ENCODE data around the gene FBXO41.

FBXO41 gene

DNA sequence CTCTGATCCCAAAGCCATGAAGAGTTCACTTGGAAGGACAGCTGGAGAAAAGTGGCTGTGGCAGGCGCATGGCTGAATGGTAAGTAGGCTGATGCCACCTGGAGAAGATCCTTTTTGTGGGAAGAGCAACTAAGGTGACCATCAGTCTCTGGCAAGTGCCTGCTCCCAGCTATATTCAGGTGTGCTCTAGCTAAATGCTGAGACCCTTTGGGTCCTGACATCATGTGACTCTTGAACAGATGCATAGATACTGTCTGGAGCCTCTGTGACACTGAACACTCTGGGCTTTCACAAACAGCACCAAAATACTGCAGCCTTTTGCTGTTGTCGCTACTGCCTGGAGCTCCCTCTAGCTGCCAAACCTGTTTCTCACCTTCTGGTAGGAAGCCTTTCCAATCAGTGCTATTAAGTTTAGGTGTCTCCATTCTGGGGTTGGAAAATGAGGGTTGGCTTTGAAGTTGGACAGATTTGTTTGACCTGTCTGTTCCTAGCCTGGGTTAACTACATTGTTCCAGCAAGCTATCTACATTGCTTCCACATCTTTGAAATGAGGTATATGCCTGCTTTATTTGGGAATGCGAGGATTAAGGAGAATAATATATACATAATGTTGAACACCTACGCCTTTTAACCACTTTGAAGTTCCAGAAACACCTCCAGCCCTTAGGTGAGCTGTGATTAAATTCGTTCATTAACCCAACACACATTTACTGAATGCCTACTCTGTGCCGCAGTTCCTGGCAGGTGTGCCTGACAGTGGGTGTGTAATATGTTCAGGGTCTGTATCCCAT lies 6.0 kb upstream of the FBXO41 start:
- no peak for DNase-seq (ENCODE audit: low spot score)

GRCh38 chr2:73289304-73289703 lies 5.0 kb upstream of the FBXO41 start:
- no peak for DNase-seq (ENCODE audit: low spot score)

- DNase-seq (ENCODE audit: low spot score) = no peak
These were observed 1.9 kb upstream of the FBXO41 start for GRCh38 chr2:73286134-73286655.

DNA sequence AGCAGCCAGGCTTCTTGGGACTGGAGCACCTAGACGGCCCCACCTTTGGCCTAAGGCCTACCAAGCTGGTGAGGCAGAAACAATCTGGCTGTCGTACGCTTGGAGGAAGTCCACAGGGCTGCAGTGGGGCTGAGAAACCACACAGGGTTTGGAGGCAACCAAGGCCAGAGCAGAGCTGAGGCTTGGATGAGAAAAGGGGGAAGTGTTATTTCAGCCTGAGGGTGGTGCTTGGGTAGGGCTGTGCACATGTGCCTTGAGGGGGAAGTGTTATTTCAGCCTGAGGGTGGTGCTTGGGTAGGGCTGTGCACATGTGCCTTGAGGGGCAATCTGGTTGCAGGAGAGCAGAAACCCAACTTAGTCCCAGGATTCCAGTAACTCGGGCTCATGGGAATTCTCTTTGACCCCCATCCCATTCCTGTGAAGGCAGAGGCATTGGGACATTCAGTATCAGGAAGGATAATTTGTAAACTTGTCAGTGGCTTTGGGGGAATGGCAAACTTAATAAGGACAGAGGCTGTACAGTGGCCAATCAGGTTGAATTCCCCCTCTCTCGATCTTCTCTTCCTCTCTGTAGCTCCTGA lies 971 bp upstream of the FBXO41 start:
- DNase-seq (ENCODE audit: low spot score) = no peak

DNA sequence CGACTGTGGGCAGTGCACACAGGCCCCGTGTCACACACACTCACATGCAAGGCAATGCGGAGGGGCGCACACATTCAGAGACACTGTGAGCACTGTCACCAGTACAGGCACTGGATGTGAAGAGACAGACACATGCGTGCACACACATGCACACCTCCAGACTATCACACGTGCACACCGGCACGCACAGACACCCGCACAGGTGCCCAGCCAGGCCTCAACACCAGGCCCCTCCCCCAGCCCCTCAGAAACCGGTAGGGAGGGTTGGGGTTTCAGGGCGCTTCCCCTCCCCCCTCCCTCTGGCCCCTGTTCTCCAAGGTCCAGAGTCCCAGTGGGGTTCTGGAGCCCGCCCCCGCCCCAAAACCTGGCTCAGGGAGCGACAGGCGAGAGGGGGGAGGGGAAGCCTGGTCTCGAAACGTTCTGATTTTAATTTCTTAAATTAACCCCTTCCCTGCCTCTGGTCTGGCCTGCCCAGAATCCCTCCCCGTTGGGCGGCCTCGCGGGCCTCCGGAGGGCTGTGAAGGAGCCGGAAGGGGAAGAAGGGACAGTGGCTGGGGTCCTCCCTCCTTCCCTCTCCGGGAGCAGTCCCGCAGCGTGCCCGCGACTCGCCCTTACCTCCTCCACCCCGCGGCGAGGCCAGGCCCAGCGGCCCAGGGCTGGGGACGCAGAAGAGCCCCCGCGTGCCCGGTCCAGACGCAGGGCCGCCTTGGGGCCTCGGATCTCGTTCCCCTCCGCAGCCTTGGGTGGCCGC lies 558 bp downstream of the FBXO41 start:
- DNase-seq (ENCODE audit: low spot score) = peak; percentile 32

DNA sequence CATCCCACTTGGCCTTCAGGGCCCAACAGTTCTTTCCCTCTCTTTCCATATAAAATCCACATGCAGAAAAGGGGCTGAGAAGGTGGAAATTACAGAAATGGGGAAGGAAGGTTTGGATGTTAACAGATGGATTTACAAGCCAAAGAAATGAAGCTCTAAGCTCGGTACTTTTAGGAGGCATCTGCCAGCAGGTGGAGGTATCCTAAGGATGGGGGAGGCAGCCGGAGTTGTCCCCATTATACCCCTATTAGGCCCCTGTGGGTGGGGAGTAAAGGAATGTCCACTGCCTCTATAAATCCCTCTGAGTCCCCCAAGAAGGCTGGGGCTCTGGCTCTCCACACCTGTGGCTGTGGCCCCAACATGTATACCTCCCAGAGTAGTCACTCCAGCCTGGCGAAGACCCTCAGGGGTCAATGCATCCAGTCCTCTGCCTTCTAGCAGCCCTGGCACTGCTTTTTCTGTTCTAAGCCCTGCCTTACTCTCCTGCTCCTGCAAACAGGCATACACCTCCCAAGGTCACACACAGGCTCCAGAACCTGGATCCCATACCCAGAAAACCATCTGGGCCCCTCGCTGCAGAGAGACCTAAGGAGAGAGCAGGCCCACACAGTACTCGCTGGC lies 1.2 kb downstream of the FBXO41 start:
- no peak for DNase-seq (ENCODE audit: low spot score)

DNA sequence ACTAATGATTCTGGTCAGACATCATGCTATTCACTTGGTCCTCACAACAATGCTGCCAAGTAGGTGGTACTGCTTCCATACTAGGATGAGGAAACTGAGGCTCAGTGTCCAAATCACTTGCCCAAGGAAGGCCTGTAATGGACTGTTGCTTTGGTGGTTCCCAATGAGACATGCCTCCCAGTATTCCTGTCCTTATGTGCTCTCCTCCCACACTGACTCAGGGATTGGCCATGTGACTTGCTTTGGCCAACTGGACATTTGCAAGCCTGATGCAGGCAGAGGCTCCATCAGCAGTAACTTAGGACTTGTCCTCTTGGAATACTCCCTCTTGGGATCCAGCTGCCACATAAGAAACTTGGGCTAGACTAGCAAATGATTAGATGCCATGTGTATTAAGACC lies 3.0 kb downstream of the FBXO41 start:
- DNase-seq (ENCODE audit: low spot score) = no peak

GRCh38 chr2:73279852-73280251 lies 4.4 kb downstream of the FBXO41 start:
- DNase-seq (ENCODE audit: low spot score) = no peak

DNA sequence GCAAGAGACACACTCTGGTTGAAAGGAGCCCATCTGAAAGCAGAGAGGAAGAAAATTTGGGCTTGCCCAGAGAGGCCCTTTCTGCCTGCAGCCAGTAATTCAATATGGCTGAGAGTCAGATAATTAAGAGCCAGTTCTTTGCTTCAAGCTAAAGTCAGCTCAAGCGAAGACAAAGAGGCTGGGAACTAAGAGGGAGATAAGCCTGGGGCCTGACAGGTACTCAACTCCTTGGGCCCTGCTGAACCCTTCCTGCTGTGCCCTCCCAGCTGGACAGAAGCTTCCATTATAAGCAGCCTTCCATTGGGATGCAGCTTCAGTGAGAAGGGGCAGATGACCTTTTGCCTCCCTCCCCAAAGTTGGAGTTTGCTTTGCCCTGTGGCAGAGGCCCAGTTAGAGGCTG lies 12.0 kb downstream of the FBXO41 start:
- DNase-seq (ENCODE audit: low spot score) = no peak

GRCh38 chr2:73269686-73270465 lies 14.4 kb downstream of the FBXO41 start:
- DNase-seq (ENCODE audit: low spot score) = no peak

- peak; percentile 46 for DNase-seq (ENCODE audit: low spot score)
These were observed 15.2 kb downstream of the FBXO41 start for GRCh38 chr2:73268830-73269685.

DNA sequence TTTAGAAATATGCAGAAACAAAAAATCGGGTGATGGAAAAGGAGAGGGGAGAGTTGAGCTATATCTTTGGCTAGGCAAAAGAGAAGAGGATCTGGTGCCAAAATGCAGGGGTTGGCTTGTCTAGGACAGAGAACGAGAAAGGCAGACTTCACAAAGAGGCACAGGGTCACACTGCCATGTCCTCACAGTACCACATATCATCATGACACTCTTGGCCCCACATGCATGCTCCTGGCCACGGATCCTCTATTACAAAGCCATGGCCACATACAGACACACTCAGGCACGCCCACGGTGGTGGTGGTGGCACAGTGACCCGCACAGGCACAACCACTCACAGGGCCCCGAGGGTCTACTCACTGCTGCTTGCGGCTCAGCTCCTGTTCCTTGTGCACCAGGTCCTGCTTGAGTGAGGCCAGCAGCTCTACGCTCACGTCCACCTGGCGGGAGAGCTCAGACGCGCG lies 15.9 kb downstream of the FBXO41 start:
- DNase-seq (ENCODE audit: low spot score) = no peak

- no peak for DNase-seq (ENCODE audit: low spot score)
These were observed 17.3 kb downstream of the FBXO41 start for GRCh38 chr2:73267008-73267407.

DNA sequence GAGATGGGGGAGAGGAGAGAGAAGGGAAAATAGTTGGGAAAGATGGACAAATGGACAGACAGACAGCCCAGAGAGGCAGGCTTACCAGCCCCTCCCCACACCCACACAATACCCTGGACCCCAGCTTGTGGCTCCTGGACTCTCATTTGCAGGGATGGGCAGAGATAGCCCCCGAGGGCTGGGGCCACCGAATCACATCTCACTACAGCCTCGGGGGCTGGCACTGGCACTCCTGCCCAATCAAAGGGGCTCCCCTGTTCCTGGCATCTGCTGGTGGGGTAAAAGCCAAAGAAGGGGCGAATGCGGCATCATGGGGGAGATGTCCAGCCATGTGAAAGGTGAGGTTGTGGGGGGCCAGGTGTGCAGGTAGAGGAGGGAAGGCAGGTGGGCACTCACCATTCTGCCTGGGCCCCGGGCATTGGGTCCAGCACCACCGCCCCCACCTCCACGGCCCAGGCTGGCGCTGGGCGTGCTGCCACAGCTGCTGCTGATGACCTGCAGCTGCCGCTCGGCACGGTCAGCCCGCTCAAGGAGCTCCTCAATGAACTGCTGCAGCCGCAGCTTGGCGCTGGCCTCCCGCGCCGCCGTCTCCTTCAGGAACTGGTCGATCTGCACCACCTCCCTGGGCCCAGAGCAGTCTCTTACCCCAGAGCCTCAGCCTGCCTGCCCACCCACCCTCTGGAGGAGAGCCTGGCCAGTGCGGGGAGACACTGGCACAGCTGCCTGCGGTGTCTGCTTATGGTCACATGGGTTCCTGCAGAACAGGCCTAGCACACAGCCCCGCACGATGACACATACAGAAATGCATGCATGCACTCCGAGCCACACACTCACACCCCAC lies 18.0 kb downstream of the FBXO41 start:
- DNase-seq (ENCODE audit: low spot score) = no peak

DNA sequence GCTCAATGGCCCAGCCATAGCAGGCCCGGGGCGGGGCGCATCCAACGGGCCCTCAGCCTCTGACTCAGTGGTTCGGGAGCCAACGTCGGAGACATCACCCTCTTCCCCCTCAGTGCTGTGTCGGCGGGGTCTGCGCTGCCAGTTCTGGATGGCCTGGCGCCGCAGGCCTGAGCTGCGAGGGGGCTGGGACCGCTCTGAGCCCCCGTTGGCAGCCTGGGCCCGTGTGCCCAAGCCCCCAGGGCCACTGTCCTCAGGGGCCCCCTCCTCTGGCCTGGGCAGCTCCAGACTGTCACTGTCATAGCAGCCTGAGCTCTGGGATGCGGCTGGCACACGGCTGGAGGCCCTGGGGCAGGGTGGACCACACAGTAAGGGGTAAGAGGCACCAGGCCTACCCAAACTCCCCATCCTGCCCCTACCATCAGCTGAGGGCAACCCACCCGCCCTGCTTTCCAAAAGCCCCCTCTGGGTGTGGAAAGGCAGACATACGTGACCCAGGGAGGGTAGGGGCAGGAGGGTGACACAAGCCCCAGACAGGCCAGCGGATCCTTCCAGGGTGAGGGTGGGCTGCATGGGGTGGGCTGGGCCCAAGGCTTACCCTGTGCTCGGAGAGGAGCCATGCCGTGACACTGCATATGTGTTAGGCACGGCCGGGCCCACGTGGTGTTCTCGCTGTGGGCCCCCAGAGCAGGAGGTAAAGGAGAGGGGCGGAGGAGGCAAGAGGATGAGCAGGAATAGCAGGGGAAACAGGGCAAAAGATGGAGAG lies 18.8 kb downstream of the FBXO41 start:
- DNase-seq (ENCODE audit: low spot score) = no peak

DNA sequence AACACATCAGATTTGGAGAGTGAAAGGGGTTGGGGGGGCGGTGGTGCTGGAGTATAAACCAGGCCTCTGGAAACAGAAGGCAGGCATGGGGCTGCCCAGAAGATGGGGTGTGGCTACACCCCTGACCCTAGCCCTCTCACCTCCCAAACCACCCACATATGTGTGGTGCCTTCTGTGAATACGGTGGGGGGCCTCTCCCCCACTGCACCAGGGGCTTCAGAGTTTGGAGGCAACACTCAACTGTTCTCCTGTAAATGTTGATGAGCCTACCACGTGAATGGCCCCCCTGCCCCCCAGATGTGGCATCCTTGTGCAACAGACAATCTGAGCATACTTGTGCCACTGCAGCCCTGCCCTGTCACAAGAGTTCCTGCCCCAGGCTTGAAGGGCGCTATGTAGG lies 19.5 kb downstream of the FBXO41 start:
- no peak for DNase-seq (ENCODE audit: low spot score)

DNA sequence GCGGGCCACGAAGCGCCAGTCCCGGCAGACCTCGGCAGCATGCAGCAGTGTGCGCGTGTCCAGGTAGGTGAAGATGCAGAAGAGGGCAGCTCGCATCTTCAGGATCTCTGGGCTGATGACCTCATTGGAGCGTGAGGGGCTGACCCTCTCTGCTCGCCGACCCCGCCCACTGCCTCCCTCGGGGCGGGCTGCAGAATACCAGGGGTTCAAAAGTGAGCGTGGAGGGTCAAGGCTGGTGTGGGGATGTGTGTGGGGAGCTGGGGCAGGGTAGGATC lies 20.0 kb downstream of the FBXO41 start:
- DNase-seq (ENCODE audit: low spot score) = no peak

- no peak for DNase-seq (ENCODE audit: low spot score)
These were observed 20.5 kb downstream of the FBXO41 start for GRCh38 chr2:73263540-73264331.
